DND-41 (cell line): ENCODE measurements around the gene MAPK8IP1.

Source experiments
- ATAC-seq: fragments of 200-7000 bp; cut with Tn5 transposase; 3 replicates; pipeline ENCODE4 v1.9.1; 2021; ENCODE audit warnings: low read depth; ENCODE audit not compliant: insufficient read depth
- DNase-seq: peaks from one replicate; pipeline ENCODE4 v3.0.0-alpha.2; 2020
- H2AFZ ChIP-seq: 2 replicates; pipeline ENCODE4 v1.6.0; 2012; ENCODE audit warnings: low read depth, low read length
- H3K27ac ChIP-seq: 2 replicates; pipeline ENCODE4 v1.5.1; 2012; ENCODE audit warnings: low read length, inconsistent platforms
- H3K27me3 ChIP-seq: fragments of 200-600 bp; sonication (generic); 2 replicates; pipeline ENCODE4 v1.6.0; 2012; ENCODE audit warnings: low read length, mild to moderate bottlenecking, inconsistent platforms; ENCODE audit not compliant: insufficient read depth, poor library complexity
- H3K36me3 ChIP-seq: 2 replicates; pipeline ENCODE4 v1.5.1; 2012; ENCODE audit warnings: low read length, inconsistent platforms; ENCODE audit not compliant: insufficient read depth
- H3K4me1 ChIP-seq: 2 replicates; pipeline ENCODE4 v1.5.1; 2012; ENCODE audit warnings: mild to moderate bottlenecking, low read length; ENCODE audit not compliant: insufficient read depth
- H3K4me2 ChIP-seq: 2 replicates; pipeline ENCODE4 v1.6.0; 2012; ENCODE audit warnings: mild to moderate bottlenecking, moderate library complexity, low read length, inconsistent platforms; ENCODE audit not compliant: insufficient read depth
- H3K4me3 ChIP-seq, 2 experiments: fragments of 200-600 bp in 1 of 2; shearing (Covaris generic) in 1 of 2; 2 replicates each; pipeline ENCODE4 v1.5.1; 2012 to 2016; ENCODE audit warnings: inconsistent platforms in 2 of 2, low read length in 2 of 2, mild to moderate bottlenecking in 2 of 2, low read depth in 1 of 2, moderate library complexity in 1 of 2
- H3K79me2 ChIP-seq: 2 replicates; pipeline ENCODE4 v1.6.0; 2012; ENCODE audit warnings: low read length, inconsistent platforms; ENCODE audit not compliant: insufficient read depth
- H3K9ac ChIP-seq: 2 replicates; pipeline ENCODE4 v1.6.0; 2012; ENCODE audit warnings: low read depth, mild to moderate bottlenecking, inconsistent platforms, low read length, moderate library complexity
- H3K9me3 ChIP-seq: 2 replicates; pipeline ENCODE4 v1.5.1; 2012; ENCODE audit warnings: low read length, moderate library complexity, mild to moderate bottlenecking, inconsistent platforms; ENCODE audit not compliant: insufficient read depth, severe bottlenecking
- H4K20me1 ChIP-seq: 2 replicates; pipeline ENCODE4 v1.6.0; 2012; ENCODE audit warnings: low read length; ENCODE audit not compliant: insufficient read depth
- EZH2 ChIP-seq: IDR thresholded peaks from 3 replicates; pipeline ENCODE4 v1.6.1; 2012; ENCODE audit warnings: borderline replicate concordance, low read depth, mild to moderate bottlenecking, moderate library complexity, low read length, inconsistent platforms; ENCODE audit not compliant: severe bottlenecking
- TF ChIP-seq, protein P1 (sequence below): IDR thresholded peaks from 2 replicates; pipeline ENCODE4 v1.5.1; 2012; ENCODE audit warnings: borderline replicate concordance, low read length, moderate library complexity, mild to moderate bottlenecking; ENCODE audit not compliant: poor library complexity, severe bottlenecking; ENCODE audit errors: extremely low read depth

MAPK8IP1 gene

GRCh38 chr11:45847911-45848316, 37.5 kb upstream of the MAPK8IP1 start:
- no peaks in the 10 kb centered on the region for H3K36me3 ChIP-seq
- peak overlapping the region; percentile 67 for H3K9ac ChIP-seq
- H4K20me1 ChIP-seq: peaks cover 27% of the 10 kb centered on the region
- TF ChIP-seq, protein P1, sequence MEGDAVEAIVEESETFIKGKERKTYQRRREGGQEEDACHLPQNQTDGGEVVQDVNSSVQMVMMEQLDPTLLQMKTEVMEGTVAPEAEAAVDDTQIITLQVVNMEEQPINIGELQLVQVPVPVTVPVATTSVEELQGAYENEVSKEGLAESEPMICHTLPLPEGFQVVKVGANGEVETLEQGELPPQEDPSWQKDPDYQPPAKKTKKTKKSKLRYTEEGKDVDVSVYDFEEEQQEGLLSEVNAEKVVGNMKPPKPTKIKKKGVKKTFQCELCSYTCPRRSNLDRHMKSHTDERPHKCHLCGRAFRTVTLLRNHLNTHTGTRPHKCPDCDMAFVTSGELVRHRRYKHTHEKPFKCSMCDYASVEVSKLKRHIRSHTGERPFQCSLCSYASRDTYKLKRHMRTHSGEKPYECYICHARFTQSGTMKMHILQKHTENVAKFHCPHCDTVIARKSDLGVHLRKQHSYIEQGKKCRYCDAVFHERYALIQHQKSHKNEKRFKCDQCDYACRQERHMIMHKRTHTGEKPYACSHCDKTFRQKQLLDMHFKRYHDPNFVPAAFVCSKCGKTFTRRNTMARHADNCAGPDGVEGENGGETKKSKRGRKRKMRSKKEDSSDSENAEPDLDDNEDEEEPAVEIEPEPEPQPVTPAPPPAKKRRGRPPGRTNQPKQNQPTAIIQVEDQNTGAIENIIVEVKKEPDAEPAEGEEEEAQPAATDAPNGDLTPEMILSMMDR: peak; percentile 27
- TF ChIP-seq EZH2: no peak
- ATAC-seq (peak; percentile 35), DNase-seq (peak; percentile 53)
- no peaks in the 10 kb centered on the region for H3K9me3 ChIP-seq
- no peaks in the 10 kb centered on the region for H3K27me3 ChIP-seq
- peak overlapping the region; percentile 73 to 81 for H3K4me3 ChIP-seq
- H3K4me2 ChIP-seq: peak overlapping the region; percentile 74
- peak overlapping the region; percentile 54 for H3K27ac ChIP-seq
- H3K79me2 ChIP-seq: peaks cover 49% of the 10 kb centered on the region
- H3K4me1 ChIP-seq: peaks cover 31% of the 10 kb centered on the region
- H2AFZ ChIP-seq: peak overlapping the region; percentile 62

DNA sequence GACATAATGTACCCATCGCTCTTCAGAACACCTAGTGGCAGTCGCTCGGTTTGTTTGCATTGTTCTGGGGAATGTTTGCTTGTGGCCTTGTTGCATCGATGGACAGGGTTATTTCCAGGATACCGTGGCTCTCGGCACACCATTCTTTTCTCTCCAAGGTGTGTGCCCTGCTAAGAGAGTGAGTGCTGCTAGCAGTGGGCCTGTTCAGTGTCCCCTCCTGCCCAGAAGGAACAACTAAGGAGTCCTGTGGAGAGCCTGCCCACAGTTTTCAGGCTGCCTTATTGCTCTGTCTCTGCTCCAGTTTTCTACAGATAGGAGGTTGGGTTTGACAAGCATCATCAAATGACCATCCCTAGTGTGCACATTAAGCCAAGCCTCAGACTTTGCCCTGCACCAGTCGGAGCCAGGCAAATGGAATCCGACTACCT, 36.8 kb upstream of the MAPK8IP1 start:
- TF ChIP-seq, protein P1: no peak
- no peak for TF ChIP-seq EZH2
- no peaks in the 10 kb centered on the region for H3K27me3 ChIP-seq
- H2AFZ ChIP-seq: no peak overlapping the region
- H3K9ac ChIP-seq: peak overlapping the region; percentile 67
- peaks cover 24% of the 10 kb centered on the region for H3K4me1 ChIP-seq
- H3K9me3 ChIP-seq: no peaks in the 10 kb centered on the region
- ATAC-seq (no peak), DNase-seq (no peak)
- peaks cover 31% of the 10 kb centered on the region for H4K20me1 ChIP-seq
- peak overlapping the region in 1 of 2 experiments; percentile 81; a peak in 2 of 4 replicates for H3K4me3 ChIP-seq
- H3K27ac ChIP-seq: no peak overlapping the region
- H3K4me2 ChIP-seq: peak overlapping the region; percentile 74
- H3K79me2 ChIP-seq: peaks cover 56% of the 10 kb centered on the region
- no peaks in the 10 kb centered on the region for H3K36me3 ChIP-seq

GRCh38 chr11:45850446-45850845, 35.0 kb upstream of the MAPK8IP1 start:
- Histone ChIP-seq H3K9me3 (no peaks in the 10 kb centered on the region), H3K79me2 (peaks cover 62% of the 10 kb centered on the region), H3K27me3 (no peaks in the 10 kb centered on the region), H3K36me3 (no peaks in the 10 kb centered on the region), H3K27ac (no peak overlapping the region), H3K4me1 (peaks cover 24% of the 10 kb centered on the region), H2AFZ (no peak overlapping the region), H3K4me3 (no peak overlapping the region), H3K4me2 (peak overlapping the region; percentile 5; the same call in 1 of the 2 replicates), H3K9ac (no peak overlapping the region), H4K20me1 (peaks cover 31% of the 10 kb centered on the region)
- no peak for DNase-seq
- no peak for ATAC-seq
- TF ChIP-seq EZH2: no peak
- TF ChIP-seq, protein P1: no peak

- H3K9me3 ChIP-seq: no peaks in the 10 kb centered on the region
- peaks cover 7% of the 10 kb centered on the region; the same call in 1 of the 2 replicates for H3K36me3 ChIP-seq
- H3K4me2 ChIP-seq: no peak overlapping the region
- ATAC-seq: no peak
- no peak overlapping the region for H2AFZ ChIP-seq
- peaks cover 62% of the 10 kb centered on the region for H3K79me2 ChIP-seq
- no peaks in the 10 kb centered on the region for H3K27me3 ChIP-seq
- H3K9ac ChIP-seq: no peak overlapping the region
- H3K4me1 ChIP-seq: peaks cover 24% of the 10 kb centered on the region
- no peak for TF ChIP-seq EZH2
- TF ChIP-seq, protein P1: no peak
- peaks cover 31% of the 10 kb centered on the region for H4K20me1 ChIP-seq
- no peak for DNase-seq
- no peak overlapping the region for H3K27ac ChIP-seq
- no peak overlapping the region for H3K4me3 ChIP-seq
Observed at GRCh38 chr11:45851228-45851627, 34.2 kb upstream of the MAPK8IP1 start.
